ENCODE results near the gene NT5DC4.
A peak's percentile ranks its signal among the peaks of the same experiment; 100 is the strongest.

The NT5DC4 gene

GRCh38 chr2:112680666-112681101, 40.1 kb upstream of the NT5DC4 start:
- no peak for TF ChIP-seq TAF1 (IDR thresholded peaks at IDR 0.05; ENCODE audit: borderline replicate concordance, insufficient read depth, low read length)
- no peak for TF ChIP-seq SIN3A (IDR thresholded peaks at IDR 0.05; ENCODE audit: borderline replicate concordance, insufficient read depth, low read length)
- TF ChIP-seq, protein P1, sequence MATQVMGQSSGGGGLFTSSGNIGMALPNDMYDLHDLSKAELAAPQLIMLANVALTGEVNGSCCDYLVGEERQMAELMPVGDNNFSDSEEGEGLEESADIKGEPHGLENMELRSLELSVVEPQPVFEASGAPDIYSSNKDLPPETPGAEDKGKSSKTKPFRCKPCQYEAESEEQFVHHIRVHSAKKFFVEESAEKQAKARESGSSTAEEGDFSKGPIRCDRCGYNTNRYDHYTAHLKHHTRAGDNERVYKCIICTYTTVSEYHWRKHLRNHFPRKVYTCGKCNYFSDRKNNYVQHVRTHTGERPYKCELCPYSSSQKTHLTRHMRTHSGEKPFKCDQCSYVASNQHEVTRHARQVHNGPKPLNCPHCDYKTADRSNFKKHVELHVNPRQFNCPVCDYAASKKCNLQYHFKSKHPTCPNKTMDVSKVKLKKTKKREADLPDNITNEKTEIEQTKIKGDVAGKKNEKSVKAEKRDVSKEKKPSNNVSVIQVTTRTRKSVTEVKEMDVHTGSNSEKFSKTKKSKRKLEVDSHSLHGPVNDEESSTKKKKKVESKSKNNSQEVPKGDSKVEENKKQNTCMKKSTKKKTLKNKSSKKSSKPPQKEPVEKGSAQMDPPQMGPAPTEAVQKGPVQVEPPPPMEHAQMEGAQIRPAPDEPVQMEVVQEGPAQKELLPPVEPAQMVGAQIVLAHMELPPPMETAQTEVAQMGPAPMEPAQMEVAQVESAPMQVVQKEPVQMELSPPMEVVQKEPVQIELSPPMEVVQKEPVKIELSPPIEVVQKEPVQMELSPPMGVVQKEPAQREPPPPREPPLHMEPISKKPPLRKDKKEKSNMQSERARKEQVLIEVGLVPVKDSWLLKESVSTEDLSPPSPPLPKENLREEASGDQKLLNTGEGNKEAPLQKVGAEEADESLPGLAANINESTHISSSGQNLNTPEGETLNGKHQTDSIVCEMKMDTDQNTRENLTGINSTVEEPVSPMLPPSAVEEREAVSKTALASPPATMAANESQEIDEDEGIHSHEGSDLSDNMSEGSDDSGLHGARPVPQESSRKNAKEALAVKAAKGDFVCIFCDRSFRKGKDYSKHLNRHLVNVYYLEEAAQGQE (IDR thresholded peaks at IDR 0.05; ENCODE audit: insufficient read depth in 1 of 2, low read depth in 2 of 2, low read length in 2 of 2), result no peak
- TF ChIP-seq FOXP2 (optimal IDR thresholded peaks at IDR 0.05; ENCODE audit: borderline replicate concordance, extremely low read depth, extremely low read length, insufficient read depth), result no peak
- TF ChIP-seq POLR2AphosphoS5 (IDR thresholded peaks at IDR 0.05; ENCODE audit: low read depth, low read length), result no peak

GRCh38 chr2:112682101-112682500, 38.7 kb upstream of the NT5DC4 start:
- TF ChIP-seq FOXP2 (optimal IDR thresholded peaks at IDR 0.05; ENCODE audit: borderline replicate concordance, extremely low read depth, extremely low read length, insufficient read depth) (no peak), POLR2AphosphoS5 (IDR thresholded peaks at IDR 0.05; ENCODE audit: low read depth, low read length) (no peak), TAF1 (IDR thresholded peaks at IDR 0.05; ENCODE audit: borderline replicate concordance, insufficient read depth, low read length) (no peak), SIN3A (IDR thresholded peaks at IDR 0.05; ENCODE audit: borderline replicate concordance, insufficient read depth, low read length) (no peak)
- TF ChIP-seq, protein P1 (IDR thresholded peaks at IDR 0.05; ENCODE audit: insufficient read depth in 1 of 2, low read depth in 2 of 2, low read length in 2 of 2), result no peak

GRCh38 chr2:112683550-112684414, 37.0 kb upstream of the NT5DC4 start:
- TF ChIP-seq, protein P1 (IDR thresholded peaks at IDR 0.05; ENCODE audit: insufficient read depth in 1 of 2, low read depth in 2 of 2, low read length in 2 of 2), result no peak
- peak; percentile 61 for TF ChIP-seq FOXP2 (optimal IDR thresholded peaks at IDR 0.05; ENCODE audit: borderline replicate concordance, extremely low read depth, extremely low read length, insufficient read depth)

GRCh38 chr2:112684415-112684775, 36.4 kb upstream of the NT5DC4 start:
- TF ChIP-seq TAF1 (IDR thresholded peaks at IDR 0.05; ENCODE audit: borderline replicate concordance, insufficient read depth, low read length) (no peak), SIN3A (IDR thresholded peaks at IDR 0.05; ENCODE audit: borderline replicate concordance, insufficient read depth, low read length) (no peak), FOXP2 (optimal IDR thresholded peaks at IDR 0.05; ENCODE audit: borderline replicate concordance, extremely low read depth, extremely low read length, insufficient read depth) (no peak), POLR2AphosphoS5 (IDR thresholded peaks at IDR 0.05; ENCODE audit: low read depth, low read length) (no peak)
- TF ChIP-seq, protein P1 (IDR thresholded peaks at IDR 0.05; ENCODE audit: insufficient read depth in 1 of 2, low read depth in 2 of 2, low read length in 2 of 2), result no peak

Measured in PFSK-1 (cell line).